H1 (cell line): ENCODE results near the gene PLB1. TPM values are rescaled to one million over a fixed set of nuclear protein-coding genes. Genes with fewer than 3 reads are reported as not detected.

ENCODE experiments used
- BACH1 ChIP-seq: IDR thresholded peaks from 2 replicates; pipeline ENCODE4 v1.6.1; 2012; ENCODE audit warnings: low read length, improper control_type of control experiment
- BCL11A ChIP-seq, 2 experiments: IDR thresholded peaks; one replicate each; pipeline ENCODE4 v1.6.1; 2011; ENCODE audit warnings: low read depth in 2 of 2, low read length in 2 of 2, mild to moderate bottlenecking in 2 of 2
- CTCF ChIP-seq, 3 experiments: IDR thresholded peaks; 1 replicate in 2 of 3; 2 replicates in 1 of 3; pipeline versions ENCODE4 v1.5.1 to v1.6.1; 2011; ENCODE audit warnings: low read length in 3 of 3, mild to moderate bottlenecking in 3 of 3, inconsistent platforms in 2 of 3, low read depth in 1 of 3, moderate library complexity in 1 of 3; ENCODE audit not compliant: insufficient read depth in 1 of 3; ENCODE audit errors: control extremely low read depth in 1 of 3
- EP300 ChIP-seq, 2 experiments: IDR thresholded peaks; 1 replicate in 1 of 2; 2 replicates in 1 of 2; pipeline ENCODE4 v1.6.1; 2011 to 2012; ENCODE audit warnings: low read depth in 2 of 2, low read length in 2 of 2, mild to moderate bottlenecking in 2 of 2, borderline replicate concordance in 1 of 2, inconsistent platforms in 1 of 2, moderate library complexity in 1 of 2
- FOSL1 ChIP-seq: IDR thresholded peaks from 2 replicates; pipeline ENCODE4 v1.6.1; 2011; ENCODE audit warnings: mild to moderate bottlenecking, low read depth, low read length, moderate library complexity; ENCODE audit not compliant: insufficient read depth
- HDAC6 ChIP-seq: IDR thresholded peaks from one replicate; pipeline ENCODE4 v1.7.1; 2012; ENCODE audit warnings: low read depth, mild to moderate bottlenecking, inconsistent platforms, low read length, moderate library complexity
- SIN3A ChIP-seq, 2 experiments: IDR thresholded peaks in 1 of 2; conservative IDR thresholded peaks in 1 of 2; 2 replicates each; pipeline ENCODE4 v1.6.1; 2011 to 2012; ENCODE audit warnings: low read length in 2 of 2, improper control_type of control experiment in 1 of 2, low read depth in 1 of 2, mild to moderate bottlenecking in 1 of 2
- ZNF274 ChIP-seq: IDR thresholded peaks from 2 replicates; pipeline ENCODE4 v1.7.0; 2012; ENCODE audit warnings: low read length, borderline replicate concordance; ENCODE audit errors: extremely low read depth
- polyA plus RNA-seq, 7 experiments: library from polyadenylated mRNA; depleted of rRNA in 3 of 7; stranded (reverse) in 5 of 7; unstranded in 2 of 7; fragments of >200 nt in 5 of 7; fragments of 200-250 nt in 2 of 7; gene quantifications; 1 replicate in 5 of 7; 2 replicates in 1 of 7; 4 replicates in 1 of 7; pipeline versions ENCODE4 v1.2.1 to v1.2.3, GENCODE V29; 2011 to 2013; ENCODE audit warnings: missing spikeins in 2 of 7, mixed read lengths in 2 of 7
- total RNA-seq: library from RNA; stranded (reverse); fragmentation: NEBNext Ultra II Directional; extraction: Animal tissue kit (Norgen Biotek cat#: 25700); gene quantifications from 2 replicates; pipeline ENCODE4 v1.2.1, GENCODE V29; 2021

Gene PLB1
- total and polyA plus RNA-seq, 2 of the 8 experiments (the other 6 are each of a cell fraction or from before 2014, with no cell fraction given) = 0.20 to 0.36 TPM

GRCh38 chr2:28475088-28475595, 20.7 kb upstream of the PLB1 start (continued):
- no peak for TF ChIP-seq CTCF (IDR thresholded peaks at IDR 0.05; ENCODE audit: control extremely low read depth in 1 of 3, insufficient read depth in 1 of 3, low read depth in 1 of 3, low read length in 3 of 3)
- no peak for TF ChIP-seq EP300 (IDR thresholded peaks at IDR 0.05; ENCODE audit: borderline replicate concordance in 1 of 2, low read depth in 2 of 2, low read length in 2 of 2)
- TF ChIP-seq FOSL1 = no peak
- TF ChIP-seq BACH1 = no peak
- no peak for TF ChIP-seq BCL11A (IDR thresholded peaks at IDR 0.05; ENCODE audit: low read depth in 2 of 2, low read length in 2 of 2)
- TF ChIP-seq HDAC6 = no peak
- TF ChIP-seq SIN3A (conservative IDR thresholded peaks at IDR 0.05 in 1 of 2, IDR thresholded peaks at IDR 0.05 in 1 of 2; ENCODE audit: low read depth in 1 of 2, low read length in 2 of 2) = no peak
- TF ChIP-seq ZNF274 = no peak
- TF ChIP-seq, all 59 proteins: peak for 0
